GM19025 (cell line): ENCODE data around the gene CWF19L1.
"Not testable (repeated sequence)": the region's sequence is repeated elsewhere in the genome, so short reads cannot be mapped to it uniquely, and the experiment has no call there.

Experiments used
- ATAC-seq: cut with Tn5 transposase; IDR thresholded peaks from one replicate; pipeline ENCODE4 v1.9.1; 2021; ENCODE audit warnings: mild to moderate bottlenecking, low read depth, moderate library complexity; ENCODE audit not compliant: unreplicated experiment

The CWF19L1 gene

DNA sequence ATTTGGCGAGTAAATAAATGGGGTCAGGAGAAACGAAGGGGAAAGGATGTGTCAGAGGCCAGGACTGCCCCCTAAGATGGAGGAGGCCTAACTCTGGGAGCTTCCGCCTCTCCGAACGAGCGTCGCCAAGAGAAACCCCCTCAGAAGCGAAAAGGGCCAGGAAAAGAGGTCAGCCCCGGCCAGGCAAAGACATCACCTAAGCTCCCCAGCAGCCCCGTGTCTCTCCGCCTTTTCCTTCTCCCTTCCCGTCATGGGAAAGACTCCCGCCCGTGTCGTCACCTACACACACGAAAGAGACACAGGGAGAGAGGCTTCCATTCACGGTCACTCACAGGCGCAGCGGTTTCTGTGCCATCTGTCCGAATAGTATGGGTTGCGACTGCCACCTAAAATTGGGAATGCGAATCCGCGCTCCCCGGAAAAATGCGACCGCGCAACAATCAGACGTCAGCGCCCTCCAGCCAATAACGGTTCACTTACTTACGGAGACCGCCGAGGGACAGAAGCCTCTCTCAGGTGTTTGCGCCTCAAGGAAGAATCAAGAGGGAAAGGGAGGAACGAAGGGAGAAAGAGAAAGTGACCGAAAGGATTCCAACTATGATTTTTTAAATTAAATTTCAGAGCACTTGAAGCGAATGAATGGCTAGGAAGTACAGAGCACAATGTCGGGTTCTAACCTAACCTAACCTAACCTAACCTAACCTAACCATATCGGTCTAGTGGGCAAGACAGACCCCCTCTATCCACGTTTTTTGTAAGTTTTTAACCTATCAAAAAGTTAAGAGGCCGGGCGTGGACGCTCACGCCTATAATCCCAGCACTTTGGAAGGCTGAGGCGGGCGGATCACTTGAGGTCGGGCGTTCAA lies at the start of gene CWF19L1:
TSS of gene CWF19L1 (minus strand) at position 400 of the 866 bp plus-strand sequence. CDS start at position 355, 45 bp downstream.
- peak; percentile 81 for ATAC-seq

DNA sequence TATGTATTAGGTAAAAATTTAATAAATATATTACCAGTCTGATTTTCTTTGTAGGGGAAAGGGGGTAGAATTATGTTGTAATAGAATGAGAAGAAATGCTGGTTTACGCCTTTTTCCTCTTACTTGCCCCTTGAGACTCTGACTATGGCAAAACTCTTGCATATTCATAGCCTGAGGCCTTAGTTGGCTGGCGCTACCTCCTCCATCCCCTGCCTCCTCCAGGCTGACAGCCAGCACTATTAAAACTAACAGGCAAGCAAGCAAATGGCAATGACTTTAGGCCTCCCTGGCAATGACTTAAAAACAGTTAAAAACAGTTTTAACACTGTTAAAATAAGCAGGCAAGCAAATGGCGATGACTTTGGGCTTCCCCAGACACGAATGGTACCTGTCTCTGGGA lies 48.2 kb upstream of the CWF19L1 start:
- no peak for ATAC-seq

DNA sequence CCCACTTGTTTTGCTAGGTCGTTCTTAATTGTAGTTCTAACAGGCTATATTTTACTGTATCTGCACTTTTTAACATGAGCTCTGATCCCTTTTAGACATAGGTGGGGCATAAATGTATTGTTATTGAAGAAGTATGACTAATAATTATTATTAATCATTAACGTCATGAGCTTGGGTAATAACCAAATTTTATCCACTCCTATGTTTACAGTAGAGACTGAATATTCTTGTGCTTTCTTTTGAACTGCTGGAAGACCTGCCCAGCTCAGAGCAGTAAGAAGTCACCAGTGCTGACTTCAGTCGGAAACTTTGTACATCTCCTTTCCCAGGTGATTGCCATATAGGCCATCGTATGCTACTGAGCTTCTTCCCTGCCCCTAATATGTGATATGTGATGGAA lies 43.9 kb upstream of the CWF19L1 start:
- no peak for ATAC-seq

DNA sequence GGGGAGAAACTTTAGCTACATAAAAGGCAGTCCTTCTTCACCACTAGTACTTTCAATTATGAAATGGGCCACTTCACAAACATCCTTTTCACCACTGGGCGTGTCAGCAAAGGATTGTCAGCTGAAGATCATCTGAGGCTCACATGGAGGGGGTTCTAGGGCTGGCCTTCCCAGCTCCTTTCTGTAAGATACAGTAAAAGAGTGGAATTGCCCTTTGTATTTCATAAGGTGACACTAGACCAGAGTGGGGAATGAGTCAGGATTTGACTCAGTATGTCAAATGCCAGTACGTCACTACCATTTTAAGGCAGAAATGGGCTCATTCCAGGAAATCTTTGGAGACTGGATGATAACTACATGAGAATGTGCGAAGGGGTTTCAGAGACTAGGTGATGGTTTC lies 40.2 kb upstream of the CWF19L1 start:
- no peak for ATAC-seq

DNA sequence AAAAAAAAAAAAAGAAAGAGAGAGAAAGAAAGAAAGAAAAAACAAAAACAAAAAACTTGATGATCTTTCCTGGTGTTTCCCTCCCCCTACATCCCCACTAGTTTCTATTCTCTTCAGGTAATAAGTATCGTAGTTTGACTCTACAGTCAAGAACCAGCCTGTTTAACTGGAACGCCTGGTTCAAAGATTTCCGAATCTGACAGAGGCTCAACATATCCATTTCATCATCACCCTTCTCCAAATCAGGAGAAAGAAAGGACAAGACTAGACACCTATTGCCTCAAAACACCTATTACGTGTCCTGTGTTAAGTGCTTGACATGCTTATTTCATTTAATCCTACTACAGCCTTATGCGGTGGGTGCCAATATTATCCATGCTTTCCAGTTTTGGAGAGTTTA lies 39.4 kb upstream of the CWF19L1 start:
- no peak for ATAC-seq

DNA sequence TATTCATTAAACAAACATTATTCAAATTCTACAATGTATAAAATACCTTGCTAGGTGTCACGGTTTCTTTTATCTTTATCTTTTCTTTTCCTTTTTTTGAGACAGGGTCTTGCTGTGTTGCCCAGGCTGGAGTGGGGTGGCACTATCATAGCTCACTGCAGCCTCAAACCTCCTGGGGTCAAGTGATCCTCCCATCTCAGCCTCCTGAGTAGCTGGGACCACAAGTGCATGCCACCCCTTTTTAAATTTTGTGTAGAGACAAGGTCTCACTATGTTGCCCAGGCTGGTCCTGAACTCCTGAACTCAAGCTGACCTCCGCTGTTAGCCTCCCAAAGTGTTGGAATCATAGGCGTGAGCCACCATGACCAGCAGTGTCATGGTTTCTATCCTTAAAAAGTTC lies 37.0 kb upstream of the CWF19L1 start:
- no peak for ATAC-seq

DNA sequence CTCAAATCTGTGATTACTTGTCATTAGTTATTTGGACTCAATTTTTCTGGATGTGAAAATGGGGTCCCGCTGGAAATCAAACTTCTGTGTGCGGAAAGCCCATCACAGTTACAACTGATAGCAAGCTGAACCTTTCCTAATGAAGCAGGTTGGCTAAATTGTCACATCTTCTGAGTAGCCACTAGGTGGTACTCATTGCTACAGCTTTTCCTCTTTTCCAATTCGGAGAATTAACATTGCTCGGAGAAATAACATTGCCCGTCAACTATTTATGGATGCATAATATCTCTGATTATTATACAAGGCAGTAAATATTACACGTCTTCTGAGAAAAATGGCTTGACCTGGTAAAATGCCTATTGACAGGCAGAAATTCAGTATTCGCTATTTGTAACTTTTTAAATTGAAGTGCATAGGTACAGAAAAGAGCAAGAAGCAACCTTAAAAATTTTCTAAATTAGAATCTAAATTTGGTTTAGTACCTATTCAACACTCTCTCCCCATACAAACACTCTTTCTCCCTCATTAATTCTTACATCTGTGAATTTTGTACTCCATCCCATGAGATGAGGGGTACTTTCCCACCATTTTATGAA lies 36.4 kb upstream of the CWF19L1 start:
- no peak for ATAC-seq

DNA sequence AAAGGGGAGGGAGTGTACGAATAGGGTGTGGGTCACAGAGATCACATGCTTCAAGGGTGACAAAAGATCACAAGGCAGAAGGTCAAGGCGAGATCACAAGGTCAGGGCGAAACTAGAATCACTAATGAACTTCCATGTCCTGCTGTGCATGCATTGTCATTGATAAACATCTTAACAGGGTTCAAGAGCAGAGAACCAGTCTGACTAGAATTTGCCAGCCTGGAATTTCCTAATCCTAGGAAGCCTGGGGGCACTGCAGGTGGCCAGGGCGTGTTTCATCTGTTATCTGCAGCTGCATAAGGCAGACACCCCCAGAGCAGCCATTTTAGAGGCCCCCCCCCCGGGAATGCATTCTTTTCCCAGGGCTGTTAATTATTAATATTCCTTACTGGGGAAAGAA lies 33.7 kb upstream of the CWF19L1 start:
- ATAC-seq, result not testable (repeated sequence)

DNA sequence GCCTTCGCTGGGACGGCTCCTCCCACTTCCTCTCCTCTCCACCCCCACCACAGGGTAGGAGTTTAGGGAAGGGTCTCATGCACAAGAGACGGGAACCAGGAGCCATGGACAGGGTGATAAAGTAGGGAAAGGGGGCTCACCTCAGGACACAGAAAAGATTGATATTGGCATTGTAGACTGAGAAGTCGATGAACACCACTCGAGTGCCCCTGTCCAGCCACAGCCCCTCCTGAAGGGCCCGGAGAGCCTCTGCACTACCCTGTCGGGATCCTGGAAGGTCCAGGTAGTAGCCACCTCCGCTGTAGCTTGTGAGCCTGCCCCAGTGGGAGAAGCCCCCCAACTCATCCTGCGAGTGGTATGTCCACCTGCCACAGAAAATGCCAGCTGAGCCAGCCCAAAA lies 29.8 kb upstream of the CWF19L1 start:
- no peak for ATAC-seq

DNA sequence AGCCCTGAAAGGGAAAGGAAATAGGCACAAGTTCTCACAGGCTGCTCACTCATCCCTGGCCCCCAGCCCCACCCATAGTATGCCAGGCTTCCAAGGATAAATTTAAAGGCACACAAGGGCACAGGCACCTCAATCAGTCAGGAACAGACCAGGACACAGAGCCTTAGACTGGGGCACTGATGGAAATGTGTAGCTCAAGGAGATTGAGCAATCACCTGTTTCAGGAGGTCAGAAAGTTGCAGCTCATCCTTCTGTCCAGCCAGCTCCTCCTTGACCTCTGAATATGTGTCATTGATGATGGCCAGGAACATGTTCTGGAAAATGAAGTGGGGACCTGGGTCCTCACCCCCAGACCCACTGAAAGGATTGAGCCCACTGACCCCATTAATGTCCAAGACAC lies 25.6 kb upstream of the CWF19L1 start:
- ATAC-seq, result no peak

DNA sequence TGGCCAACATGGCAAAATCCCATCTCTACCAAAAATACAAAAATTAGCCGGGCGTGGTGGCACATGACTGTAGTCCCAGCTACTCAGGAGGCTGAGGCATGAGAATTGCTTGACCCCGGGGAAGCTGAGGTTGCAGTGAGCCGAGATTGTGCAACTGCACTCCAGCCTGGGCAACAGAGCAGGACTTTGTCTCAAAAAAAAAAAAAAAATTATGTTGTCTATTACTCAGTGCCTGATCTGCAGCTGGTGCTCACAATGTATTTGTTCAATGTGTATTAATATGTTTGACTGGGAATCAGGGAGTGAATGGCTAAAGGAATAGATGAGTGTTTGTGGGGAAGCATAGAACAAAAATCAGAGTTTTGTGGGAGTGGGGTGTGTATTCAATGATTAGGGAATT lies 24.9 kb upstream of the CWF19L1 start:
- not testable (repeated sequence) for ATAC-seq

DNA sequence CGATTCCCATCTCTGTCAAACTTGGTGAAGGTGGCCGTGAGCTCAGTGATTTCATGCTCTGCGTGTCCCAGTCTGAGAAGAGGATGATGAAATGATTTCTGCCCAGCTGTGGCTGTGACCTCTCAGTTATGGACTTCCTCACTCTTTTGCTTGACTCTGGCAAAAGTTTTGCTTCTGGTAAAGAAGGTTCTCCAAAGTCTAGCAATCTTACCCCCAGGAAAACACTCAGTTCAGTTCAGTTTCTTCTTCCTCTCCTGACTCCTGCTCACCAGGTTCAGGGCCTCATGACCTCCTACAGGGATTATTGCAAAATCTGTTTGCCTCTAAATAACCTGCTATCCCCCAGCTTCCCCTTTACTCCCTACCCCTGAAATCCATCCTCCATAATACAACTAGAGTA lies 23.9 kb upstream of the CWF19L1 start:
- ATAC-seq, result no peak

DNA sequence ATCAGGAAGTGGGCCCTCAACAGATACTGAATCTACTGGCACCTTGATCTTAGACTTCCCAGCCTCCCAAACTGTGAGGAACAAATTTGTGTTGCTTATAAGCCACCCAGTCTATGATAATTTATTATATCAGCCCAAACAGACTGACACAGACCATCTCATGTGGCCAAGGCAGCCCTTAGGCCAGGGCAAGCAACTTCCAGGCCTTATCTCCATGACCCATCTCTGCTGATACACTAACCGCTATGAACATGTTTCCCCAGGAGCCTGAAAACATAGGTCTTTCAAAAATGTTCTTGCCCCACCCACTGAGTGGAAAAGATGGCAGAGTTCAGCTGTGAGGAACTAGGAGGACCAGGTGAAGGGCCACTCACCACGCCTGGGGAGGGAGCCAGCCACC lies 22.2 kb upstream of the CWF19L1 start:
- no peak for ATAC-seq

DNA sequence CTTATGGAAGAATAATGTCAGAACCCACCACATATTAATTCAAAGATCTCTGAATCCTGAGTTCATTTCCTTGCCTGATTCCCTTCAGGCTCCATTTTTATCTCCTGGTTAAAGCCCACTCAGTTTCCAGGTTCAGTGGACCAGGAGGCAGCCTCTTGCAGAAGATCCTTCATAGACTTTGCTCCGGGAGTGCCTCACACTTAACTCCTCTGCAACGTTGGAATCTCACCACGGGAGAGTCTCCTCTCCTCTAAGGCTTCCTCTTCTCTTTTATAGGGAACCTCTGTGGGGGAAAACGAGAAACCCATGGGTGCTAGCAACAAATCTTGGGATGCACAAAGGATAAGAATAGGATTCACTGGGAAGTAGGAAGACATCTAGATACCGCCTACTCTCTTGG lies 20.8 kb upstream of the CWF19L1 start:
- ATAC-seq, result no peak

DNA sequence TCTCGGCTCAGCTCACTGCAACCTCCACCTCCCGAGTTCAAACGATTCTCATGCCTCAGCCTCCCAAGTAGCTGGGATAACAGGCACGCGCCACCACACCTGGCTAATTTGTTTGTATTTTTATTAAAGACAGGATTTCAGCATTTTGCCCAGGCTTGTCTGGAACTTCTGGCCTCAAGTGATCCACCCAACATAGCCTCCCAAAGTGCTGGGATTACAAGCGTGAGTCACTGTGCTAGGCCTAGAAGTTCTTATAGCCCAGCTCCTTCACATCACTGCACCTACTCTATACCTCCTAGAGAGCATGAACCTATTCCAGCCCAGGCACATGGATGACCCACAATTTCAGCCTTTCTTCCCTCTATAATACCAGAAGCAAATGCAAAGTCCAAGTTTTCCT lies 20.3 kb upstream of the CWF19L1 start:
- ATAC-seq, result no peak

DNA sequence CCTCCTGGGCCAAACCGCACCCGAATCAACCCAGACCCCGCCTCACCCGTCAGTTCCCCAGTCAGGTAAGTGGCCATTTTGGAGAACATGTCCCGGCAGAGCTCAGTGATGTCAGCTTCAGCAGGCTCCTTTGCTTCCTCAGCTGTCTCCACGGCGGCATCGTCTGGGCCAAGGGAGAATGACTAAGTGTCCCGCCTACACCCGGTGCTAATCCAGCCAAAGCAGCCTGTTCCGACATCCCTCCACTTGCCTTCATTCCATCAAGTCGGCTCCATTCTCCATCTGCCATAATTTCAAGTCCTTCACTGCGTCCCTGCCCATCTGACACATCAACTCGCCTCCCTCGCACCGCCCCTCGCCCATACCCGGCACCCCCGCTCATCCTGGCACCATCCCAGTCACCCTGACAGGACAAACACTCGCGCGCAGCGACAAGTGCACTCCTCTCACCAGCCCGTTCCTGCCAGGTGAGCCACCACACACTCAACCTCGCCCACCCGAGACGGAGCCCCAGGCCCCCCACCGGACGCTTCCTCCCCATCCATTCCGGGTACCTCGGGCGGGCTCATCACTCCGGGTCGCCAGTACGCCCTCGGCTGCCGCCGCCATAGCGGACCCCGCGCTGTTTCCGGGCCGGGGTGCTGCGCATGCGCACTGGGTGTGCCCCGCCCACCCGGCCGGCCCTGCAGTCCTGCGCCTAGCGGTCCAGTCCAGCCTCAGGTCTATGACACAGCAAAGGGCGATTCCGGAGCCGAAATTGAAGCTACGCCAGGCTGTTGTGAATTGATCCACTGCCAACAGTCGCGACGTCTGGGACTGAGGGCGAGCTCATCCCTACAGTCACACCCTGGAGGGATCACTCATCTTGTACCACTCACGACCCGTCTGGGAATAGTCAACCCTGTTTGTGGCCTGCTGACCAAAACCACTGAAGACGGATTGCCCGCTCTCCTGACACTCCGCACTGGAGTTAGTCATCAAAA lies 18.9 kb upstream of the CWF19L1 start, which contains the start of gene BLOC1S2:
TSS of gene BLOC1S2 (minus strand) at position 630 of the 983 bp plus-strand sequence. CDS start at position 609, 21 bp downstream.
- peak; percentile 91 for ATAC-seq

DNA sequence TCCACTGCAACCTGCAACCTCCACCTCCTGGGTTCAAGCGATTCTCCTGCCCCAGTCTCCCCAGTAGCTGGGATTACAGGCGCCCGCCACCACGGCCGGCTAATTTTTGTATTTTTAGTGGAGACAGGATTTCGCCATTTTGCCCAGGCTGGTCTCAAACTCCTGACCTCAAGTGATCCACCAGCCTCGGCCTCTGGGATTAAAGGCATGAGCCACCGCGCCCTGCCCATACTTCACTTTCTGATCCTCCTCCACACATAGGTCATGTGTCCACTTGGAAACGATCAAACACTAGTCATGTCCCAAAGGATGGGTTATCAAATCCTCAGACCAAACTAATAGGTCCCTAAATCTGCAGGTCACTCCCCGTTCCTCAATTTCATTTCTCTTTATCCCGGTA lies 17.9 kb upstream of the CWF19L1 start:
- ATAC-seq, result not testable (repeated sequence)

DNA sequence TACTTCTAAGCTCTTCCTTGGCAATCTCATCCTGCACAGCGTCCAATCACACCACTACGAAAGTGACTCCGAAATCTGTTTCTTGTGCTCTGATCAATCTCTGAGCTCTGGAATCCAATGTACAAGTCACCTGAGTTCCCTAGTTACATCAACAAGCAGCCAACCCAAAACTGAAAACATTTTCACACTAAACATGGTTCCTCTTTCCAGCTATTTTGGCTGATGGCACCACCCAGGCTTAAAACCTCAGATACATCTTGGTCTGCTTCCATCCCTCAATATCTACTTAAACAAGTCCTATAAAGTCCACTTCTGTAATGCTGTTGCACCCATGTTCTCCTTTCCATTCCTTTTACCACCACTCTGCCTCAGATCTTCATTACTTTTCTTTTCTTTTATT lies 15.5 kb upstream of the CWF19L1 start:
- ATAC-seq, result no peak

DNA sequence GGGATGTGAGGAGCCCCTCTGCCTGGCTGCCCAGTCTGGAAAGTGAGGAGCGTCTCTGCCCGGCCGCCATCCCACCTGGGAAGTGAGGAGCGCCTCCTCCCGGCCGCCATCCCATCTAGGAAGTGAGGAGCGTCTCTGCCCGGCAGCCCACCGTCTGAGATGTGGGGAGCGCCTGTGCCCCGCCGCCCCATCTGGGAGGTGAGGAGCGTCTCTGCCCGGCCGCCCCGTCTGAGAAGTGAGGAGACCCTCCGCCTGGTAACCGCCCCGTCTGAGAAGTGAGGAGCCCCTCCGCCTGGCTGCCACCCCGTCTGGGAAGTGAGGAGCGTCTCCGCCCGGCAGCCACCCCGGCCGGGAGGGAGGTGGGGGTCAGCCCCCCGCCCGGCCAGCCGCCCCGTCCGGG lies 9.5 kb upstream of the CWF19L1 start:
- not testable (repeated sequence) for ATAC-seq

DNA sequence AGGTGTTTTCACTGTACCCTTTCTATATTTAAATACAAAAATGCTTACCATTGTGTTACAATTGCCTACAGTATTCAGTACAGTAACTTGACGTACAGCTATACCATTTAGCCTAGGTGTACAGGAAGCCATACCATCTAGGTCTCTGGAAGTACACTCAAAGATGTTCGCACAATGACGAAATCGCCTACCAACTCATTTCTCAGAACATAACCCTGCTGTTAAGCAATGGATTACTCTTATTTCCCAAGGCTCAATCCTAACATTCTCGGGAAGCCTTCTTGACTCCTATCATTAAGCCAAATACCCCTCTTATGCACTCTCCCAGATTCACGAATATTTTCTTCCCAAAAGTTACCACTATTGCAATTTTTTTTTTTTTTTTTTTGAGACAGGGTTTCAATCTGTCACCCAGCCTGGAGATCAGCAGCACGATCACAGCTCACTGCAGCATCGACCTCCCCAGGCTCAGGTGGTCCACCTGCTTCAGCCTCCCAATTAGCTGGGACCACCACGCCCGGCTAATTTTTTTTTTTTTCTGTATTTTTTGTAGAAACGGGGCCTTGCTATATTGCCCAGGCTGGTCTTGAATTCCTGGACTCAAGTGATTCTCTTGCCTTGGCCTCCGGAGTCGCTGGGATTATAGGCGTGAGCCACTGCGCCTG lies 1.5 kb downstream of the CWF19L1 start:
- ATAC-seq, result no peak
